OCI-LY1 (cell line): ENCODE measurements around the gene CDKAL1.

Experiments
- H2AFZ ChIP-seq: fragments of 200-600 bp; sonication (generic), shearing (Covaris generic); 2 replicates; pipeline ENCODE4 v1.6.0; 2014; ENCODE audit warnings: antibody characterized with exemption, mild to moderate bottlenecking, low read length
- H3F3A ChIP-seq: fragments of 200-600 bp; sonication (generic), shearing (Covaris generic); 2 replicates; pipeline ENCODE4 v1.6.0; 2014; ENCODE audit warnings: mild to moderate bottlenecking, antibody characterized with exemption, low read length, moderate library complexity; ENCODE audit not compliant: insufficient read depth
- H3K27ac ChIP-seq: fragments of 200-600 bp; sonication (generic); 2 replicates; pipeline ENCODE4 v1.5.1; 2014; ENCODE audit warnings: low read length, mixed run types, mild to moderate bottlenecking, low read depth; ENCODE audit not compliant: poor library complexity, severe bottlenecking
- H3K27me3 ChIP-seq: fragments of 200-600 bp; sonication (generic); 2 replicates; pipeline ENCODE4 v1.6.0; 2014; ENCODE audit warnings: antibody characterized with exemption, mild to moderate bottlenecking, low read length, moderate library complexity; ENCODE audit not compliant: insufficient read depth
- H3K36me3 ChIP-seq: fragments of 200-600 bp; sonication (generic); 2 replicates; pipeline ENCODE4 v1.6.1; 2014; ENCODE audit warnings: mild to moderate bottlenecking, antibody characterized with exemption, low read length, moderate library complexity, mixed read lengths; ENCODE audit not compliant: insufficient read depth
- H3K4me1 ChIP-seq: fragments of 200-600 bp; sonication (generic); 2 replicates; pipeline ENCODE4 v1.5.1; 2014; ENCODE audit warnings: mild to moderate bottlenecking, low read length, moderate library complexity; ENCODE audit not compliant: insufficient read depth, severe bottlenecking
- H3K4me2 ChIP-seq: fragments of 200-600 bp; sonication (generic), shearing (Covaris generic); 2 replicates; pipeline ENCODE4 v1.6.1; 2014; ENCODE audit warnings: low read length
- H3K4me3 ChIP-seq: fragments of 200-600 bp; sonication (generic); 2 replicates; pipeline ENCODE4 v1.5.1; 2014; ENCODE audit warnings: low read length, low read depth, mild to moderate bottlenecking, mixed read lengths; ENCODE audit not compliant: poor library complexity, severe bottlenecking
- H3K79me2 ChIP-seq: fragments of 200-600 bp; shearing (Covaris generic); 2 replicates; pipeline ENCODE4 v1.6.1; 2016; ENCODE audit warnings: mixed run types, low read length, mixed read lengths; ENCODE audit not compliant: insufficient read depth
- H3K9ac ChIP-seq: fragments of 200-600 bp; sonication (generic), shearing (Covaris generic); 2 replicates; pipeline ENCODE4 v1.6.1; 2014; ENCODE audit warnings: mild to moderate bottlenecking, low read length, mixed read lengths
- H3K9me2 ChIP-seq: fragments of 200-600 bp; sonication (generic), shearing (Covaris generic); 2 replicates; pipeline ENCODE4 v1.6.1; 2014; ENCODE audit warnings: low read depth, mild to moderate bottlenecking, low read length, mixed read lengths
- H3K9me3 ChIP-seq: fragments of 200-600 bp; shearing (Covaris generic); 2 replicates; pipeline ENCODE4 v1.6.1; 2014; ENCODE audit warnings: low read length, mixed read lengths
- H4K20me1 ChIP-seq: fragments of 200-600 bp; sonication (generic), shearing (Covaris generic); 2 replicates; pipeline ENCODE4 v1.6.0; 2016; ENCODE audit warnings: mild to moderate bottlenecking, low read length; ENCODE audit not compliant: insufficient read depth
- CTCF ChIP-seq: fragments of 200-600 bp; sonication (generic), shearing (Covaris generic); IDR thresholded peaks from 2 replicates; pipeline ENCODE4 v1.5.1; 2017; ENCODE audit warnings: mild to moderate bottlenecking, antibody characterized with exemption, low read length, moderate library complexity, mixed read lengths
- EZH2 ChIP-seq: fragments of 200-600 bp; sonication (generic), shearing (Covaris generic); IDR thresholded peaks from 2 replicates; pipeline ENCODE4 v1.8.0; 2017; ENCODE audit warnings: borderline replicate concordance, mixed run types, mild to moderate bottlenecking, antibody characterized with exemption, low read length, moderate library complexity, mixed read lengths

CDKAL1 gene

DNA sequence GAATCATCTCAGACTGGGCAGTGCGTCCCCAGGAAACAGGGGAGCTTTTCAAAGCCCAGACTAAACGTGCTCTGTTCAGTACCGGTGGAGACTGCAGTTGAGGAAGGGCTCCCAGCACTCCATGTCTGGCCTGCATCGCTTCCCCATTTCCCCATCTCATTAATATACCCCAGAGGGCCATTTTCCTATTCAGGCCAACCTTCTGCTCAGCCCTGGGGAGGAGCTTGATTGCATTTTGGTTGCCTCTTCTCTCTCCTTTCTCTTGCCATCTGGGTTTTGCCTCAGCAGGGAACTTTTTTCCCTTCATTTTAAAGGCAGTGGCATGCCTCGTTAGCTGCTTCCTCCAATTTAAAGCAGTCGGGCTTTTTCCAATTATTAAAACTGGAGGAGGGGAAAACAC lies 665.0 kb downstream of the CDKAL1 start:
- no peak overlapping the region for H3K4me2 ChIP-seq
- TF ChIP-seq CTCF (no peak), EZH2 (no peak)

DNA sequence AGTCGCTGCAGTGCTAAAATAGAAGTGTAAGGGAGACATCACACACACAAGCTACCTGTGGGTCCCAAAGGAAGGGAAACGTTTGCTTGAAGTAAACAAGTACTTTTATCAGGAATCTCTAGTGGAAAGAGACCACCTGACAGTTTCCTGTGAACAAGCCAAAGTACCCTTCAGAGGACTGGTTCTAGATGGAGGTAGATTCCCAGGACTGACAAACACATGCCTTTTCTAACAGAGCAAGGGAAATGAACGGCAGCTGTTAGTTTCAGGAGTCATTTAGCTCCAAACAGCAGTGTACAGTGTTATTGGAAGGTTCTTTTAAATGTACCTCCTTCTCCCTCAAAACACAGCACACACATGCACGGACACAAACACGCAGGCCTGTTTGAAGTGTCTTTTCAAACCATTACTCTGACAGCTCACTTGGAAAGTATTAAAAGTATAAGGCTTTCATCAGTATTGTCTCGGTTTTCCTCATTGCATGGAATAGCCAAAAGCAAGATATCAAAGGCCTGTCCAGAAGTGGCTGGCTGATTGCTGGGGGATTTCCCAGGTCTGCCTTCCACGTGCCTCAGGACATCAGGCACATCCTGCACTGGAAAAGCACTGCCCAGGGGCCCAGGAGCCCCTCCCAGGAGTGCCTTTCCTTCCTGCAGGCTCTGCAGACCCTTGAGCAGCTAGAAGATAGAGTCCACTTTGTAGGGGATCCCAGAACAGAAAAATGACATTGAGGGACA lies 666.0 kb downstream of the CDKAL1 start:
- Histone ChIP-seq H3K79me2 (no peaks in the 10 kb centered on the region), H3K9me3 (no peaks in the 10 kb centered on the region), H3K9ac (no peak overlapping the region), H3K27me3 (no peaks in the 10 kb centered on the region), H3K4me2 (no peak overlapping the region), H3F3A (no peaks in the 10 kb centered on the region), H3K27ac (no peak overlapping the region), H3K9me2 (no peaks in the 10 kb centered on the region), H4K20me1 (no peaks in the 10 kb centered on the region), H3K4me3 (no peak overlapping the region), H2AFZ (no peak overlapping the region), H3K4me1 (peaks cover 20% of the 10 kb centered on the region), H3K36me3 (no peaks in the 10 kb centered on the region)
- TF ChIP-seq EZH2 (no peak), CTCF (no peak)

More for the DNA sequence above, 665.0 kb downstream of the CDKAL1 start:
- Histone ChIP-seq H3K4me3 (no peak overlapping the region), H3F3A (no peaks in the 10 kb centered on the region), H3K27ac (no peak overlapping the region), H3K9me3 (no peaks in the 10 kb centered on the region), H3K9me2 (no peaks in the 10 kb centered on the region), H3K79me2 (no peaks in the 10 kb centered on the region), H3K27me3 (no peaks in the 10 kb centered on the region), H3K4me1 (peaks cover 20% of the 10 kb centered on the region), H4K20me1 (no peaks in the 10 kb centered on the region), H3K9ac (no peak overlapping the region), H3K36me3 (no peaks in the 10 kb centered on the region), H2AFZ (no peak overlapping the region)

DNA sequence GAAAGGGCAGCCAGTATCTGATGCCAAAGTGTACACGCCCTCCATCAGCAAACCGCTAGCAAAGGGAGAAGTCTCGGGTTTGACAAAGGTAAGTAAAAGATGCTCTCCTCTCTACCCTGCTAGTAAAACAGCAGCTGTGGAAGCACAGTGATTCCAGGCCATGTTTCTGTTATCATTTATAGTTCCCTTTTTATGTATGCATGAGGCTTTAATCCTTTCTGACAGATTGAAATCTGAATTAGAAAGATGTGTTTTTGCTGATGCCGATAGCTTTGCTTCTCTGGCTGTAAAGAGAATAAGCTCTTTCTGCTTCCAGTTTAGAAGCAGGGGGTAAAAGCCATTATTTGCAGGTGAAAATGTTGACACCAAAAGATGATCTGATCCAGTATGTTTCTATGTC lies 666.9 kb downstream of the CDKAL1 start:
- H3K27ac ChIP-seq: no peak overlapping the region
- no peaks in the 10 kb centered on the region for H3K79me2 ChIP-seq
- H3K9ac ChIP-seq: no peak overlapping the region
- H4K20me1 ChIP-seq: no peaks in the 10 kb centered on the region
- peaks cover 20% of the 10 kb centered on the region for H3K4me1 ChIP-seq
- no peaks in the 10 kb centered on the region for H3K27me3 ChIP-seq
- no peak overlapping the region for H3K4me2 ChIP-seq
- H3K36me3 ChIP-seq: no peaks in the 10 kb centered on the region
- H3F3A ChIP-seq: no peaks in the 10 kb centered on the region
- TF ChIP-seq CTCF (no peak), EZH2 (no peak)
- H3K9me2 ChIP-seq: no peaks in the 10 kb centered on the region
- no peaks in the 10 kb centered on the region for H3K9me3 ChIP-seq
- no peak overlapping the region for H3K4me3 ChIP-seq
- H2AFZ ChIP-seq: no peak overlapping the region
